HG03139 (cell line): ENCODE measurements around the gene LIMK1.

ENCODE experiments used
- ATAC-seq: cut with Tn5 transposase; IDR thresholded peaks from one replicate; pipeline ENCODE4 v1.9.1; 2021; ENCODE audit not compliant: unreplicated experiment

The LIMK1 gene

GRCh38 chr7:74082770-74083116, 861 bp upstream of the LIMK1 start:
- no peak for ATAC-seq

- peak; percentile 32 for ATAC-seq
These were observed 521 bp downstream of the LIMK1 start for GRCh38 chr7:74083928-74084721.

- ATAC-seq: no peak
These were observed 1.3 kb downstream of the LIMK1 start for GRCh38 chr7:74084722-74085578.

GRCh38 chr7:74087791-74088453, 4.3 kb downstream of the LIMK1 start:
- no peak for ATAC-seq

- ATAC-seq: no peak
These were observed 8.8 kb downstream of the LIMK1 start for GRCh38 chr7:74092321-74092963.

DNA sequence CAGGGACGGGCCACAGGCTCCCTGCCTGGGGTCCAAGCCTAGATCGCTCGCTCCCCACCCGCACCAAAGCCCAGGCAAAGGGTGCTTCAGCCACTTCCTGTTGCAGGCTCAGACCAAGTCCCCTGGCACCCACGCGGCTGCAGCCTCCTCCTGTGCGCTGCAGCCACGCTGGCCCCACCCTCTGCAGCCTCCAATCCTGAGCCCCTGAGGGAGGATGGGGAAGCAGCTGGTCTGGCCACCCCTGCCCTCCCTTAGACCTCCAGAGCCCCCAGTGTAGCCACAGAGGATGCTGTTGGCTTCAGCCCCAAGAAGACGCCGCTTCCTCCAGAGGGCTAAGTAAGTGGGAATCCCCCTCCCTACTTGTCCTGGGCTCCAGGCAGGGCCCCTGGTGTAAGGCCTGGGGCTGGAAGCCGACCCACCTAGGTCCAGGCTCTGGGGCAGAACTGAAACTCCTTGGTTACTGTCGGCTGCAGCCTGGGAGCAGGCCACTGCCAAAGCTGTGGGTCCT, 9.4 kb downstream of the LIMK1 start:
- peak; percentile 52 for ATAC-seq

- ATAC-seq: no peak
These were observed 10.1 kb downstream of the LIMK1 start for GRCh38 chr7:74093671-74094223.

- no peak for ATAC-seq
These were observed 10.9 kb downstream of the LIMK1 start for GRCh38 chr7:74094224-74095101.

- ATAC-seq: no peak
These were observed 11.5 kb downstream of the LIMK1 start for GRCh38 chr7:74095135-74095534.

- no peak for ATAC-seq
These were observed 14.5 kb downstream of the LIMK1 start for GRCh38 chr7:74097937-74098614.

GRCh38 chr7:74099031-74099430, 15.4 kb downstream of the LIMK1 start:
- no peak for ATAC-seq

- ATAC-seq: peak; percentile 81
These were observed 17.6 kb downstream of the LIMK1 start for GRCh38 chr7:74101061-74101681.

GRCh38 chr7:74103219-74103772, 19.7 kb downstream of the LIMK1 start:
- no peak for ATAC-seq

GRCh38 chr7:74104702-74105101, 21.1 kb downstream of the LIMK1 start:
- no peak for ATAC-seq

- ATAC-seq: no peak
These were observed 22.4 kb downstream of the LIMK1 start for GRCh38 chr7:74105992-74106391.

GRCh38 chr7:74106846-74107245, 23.2 kb downstream of the LIMK1 start:
- ATAC-seq: no peak

DNA sequence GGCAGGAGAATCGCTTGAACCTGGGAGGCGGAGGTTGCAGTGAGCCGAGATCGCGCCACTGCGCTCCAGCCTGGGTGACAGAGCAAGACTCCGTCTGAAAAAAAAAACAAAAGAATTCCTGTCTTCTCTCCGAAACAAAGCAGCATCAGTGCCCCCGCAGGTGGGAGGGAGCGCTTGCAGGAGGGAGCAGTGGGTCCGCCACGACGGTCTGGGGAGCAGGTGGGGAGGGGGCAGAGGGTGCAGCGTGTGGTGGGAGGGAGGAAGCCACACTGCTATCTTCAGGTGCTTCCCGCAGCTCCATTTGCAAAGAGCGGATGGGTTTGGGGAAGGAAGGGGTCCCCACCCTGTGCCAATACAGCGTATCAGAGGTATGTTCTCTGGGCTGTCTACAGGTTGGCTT, 31.7 kb downstream of the LIMK1 start:
- ATAC-seq: no peak

DNA sequence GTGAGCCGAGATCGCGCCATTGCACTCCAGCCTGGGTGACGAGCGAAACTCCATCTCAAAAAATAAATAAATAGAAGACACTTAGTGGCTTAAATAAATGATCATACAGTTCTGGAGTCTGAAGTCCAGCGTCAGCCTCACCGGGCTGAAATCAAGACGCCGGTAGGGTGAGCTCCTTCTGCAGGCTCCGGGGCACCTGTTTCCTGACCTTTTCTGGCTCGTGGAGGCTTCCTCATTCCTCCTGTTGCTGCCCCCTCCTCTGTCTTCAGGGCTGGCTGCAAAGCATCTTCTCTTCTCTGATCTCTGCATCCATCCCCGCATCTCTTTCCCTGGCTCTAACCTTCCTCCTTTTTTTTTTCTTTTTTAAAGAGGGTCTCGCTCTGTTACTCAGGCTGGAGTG, 32.8 kb downstream of the LIMK1 start:
- no peak for ATAC-seq
